ENCODE measurements around the gene PRXL2B.

GRCh38 chr1:2584686-2585317 is 1.8 kb upstream of the PRXL2B start:
- TF ChIP-seq POLR2AphosphoS5 (IDR thresholded peaks at IDR 0.05) (no peak), CTCF (IDR thresholded peaks at IDR 0.05) (no peak)
